Caco-2 (cell line): ENCODE data around the gene COL27A1. TPM values are rescaled to one million over a fixed set of nuclear protein-coding genes. Genes with fewer than 3 reads are reported as not detected.
"Not testable (repeated sequence)": the region's sequence is repeated elsewhere in the genome, so short reads cannot be mapped to it uniquely, and the experiment has no call there.

Source experiments
- BruUV-seq: library from RNA; stranded (reverse); fragments of 400-500 nt; replicated peaks from 2 replicates; lab custom pipeline; 2021; lab: Mats Ljungman, UMichigan
- CTCF ChIA-PET: fragments of 300-600 bp; sonication (Branson Sonifier 250); formaldehyde crosslinking; loops from one replicate; lab custom pipeline; 2022; ENCODE audit warnings: antibody characterized with exemption; lab: Charles Lee
- POLR2A ChIA-PET: fragments of 300-600 bp; sonication (Branson Sonifier 250); formaldehyde crosslinking; loops from one replicate; lab custom pipeline; 2022; ENCODE audit warnings: antibody characterized with exemption; lab: Charles Lee
- DNase-seq, 2 experiments: peaks; one replicate each; pipeline versions ENCODE4 v3.0.0 to v3.0.0-alpha.2; 2020 to 2022
- H3K27me3 ChIP-seq: replicated peaks from 2 replicates; pipeline ENCODE4 v1.6.0; 2011; ENCODE audit warnings: low read length; ENCODE audit not compliant: control insufficient read depth, insufficient read depth
- H3K36me3 ChIP-seq: 2 replicates; pipeline ENCODE4 v1.5.1; 2011; ENCODE audit warnings: low read length; ENCODE audit not compliant: control insufficient read depth, insufficient read depth
- H3K4me1 ChIP-seq: fragments of 250-450 bp; sonication (Bioruptor Pico); 2 replicates; pipeline ENCODE4 v1.5.1; 2020; ENCODE audit warnings: mild to moderate bottlenecking
- H3K4me3 ChIP-seq: 2 replicates; pipeline ENCODE4 v1.5.1; 2011; ENCODE audit warnings: low read depth, mild to moderate bottlenecking, control low read depth, low read length
- H3K9me3 ChIP-seq: fragments of 250-450 bp; sonication (Bioruptor Pico); 2 replicates; pipeline ENCODE4 v1.5.1; 2020; ENCODE audit warnings: mild to moderate bottlenecking, moderate library complexity
- H3K27ac Mint-ChIP-seq: one replicate; pipeline ENCODE4 v1.8.0; 2022; ENCODE audit warnings: mixed read lengths; ENCODE audit not compliant: unreplicated experiment
- H3K27me3 Mint-ChIP-seq: one replicate; pipeline ENCODE4 v1.8.0; 2022; ENCODE audit warnings: mixed read lengths; ENCODE audit not compliant: insufficient read depth, unreplicated experiment
- H3K36me3 Mint-ChIP-seq: one replicate; pipeline ENCODE4 v1.8.0; 2022; ENCODE audit warnings: mild to moderate bottlenecking, mixed read lengths; ENCODE audit not compliant: insufficient read depth, unreplicated experiment
- H3K4me1 Mint-ChIP-seq: one replicate; pipeline ENCODE4 v1.8.0; 2022; ENCODE audit warnings: low read depth, mixed read lengths; ENCODE audit not compliant: unreplicated experiment
- H3K4me3 Mint-ChIP-seq: one replicate; pipeline ENCODE4 v1.8.0; 2022; ENCODE audit warnings: mild to moderate bottlenecking, moderate library complexity, mixed read lengths; ENCODE audit not compliant: unreplicated experiment
- H3K9me3 Mint-ChIP-seq: one replicate; pipeline ENCODE4 v1.8.0; 2022; ENCODE audit warnings: mixed read lengths; ENCODE audit not compliant: unreplicated experiment
- intact Hi-C: fragments of 100-400 bp; cut with micrococcal nuclease; formaldehyde crosslinking; loops from one replicate; pipeline ENCODE4 v1.10.0; 2022; ENCODE audit not compliant: unreplicated experiment
- total RNA-seq: library from RNA; stranded (reverse); gene quantifications from 2 replicates; pipeline ENCODE4 v1.2.3, GENCODE V29; 2022
- TF ChIP-seq, protein P1 (sequence below), 2 experiments: fragments of 200-600 bp in 1 of 2; IDR thresholded peaks; 1 replicate in 1 of 2; 2 replicates in 1 of 2; pipeline versions ENCODE4 v1.5.1 to v1.8.0; 2011 to 2022; ENCODE audit warnings: antibody characterized with exemption in 1 of 2, control low read depth in 1 of 2, inconsistent platforms in 1 of 2, low read depth in 1 of 2, low read length in 1 of 2, mild to moderate bottlenecking in 1 of 2, moderate library complexity in 1 of 2; ENCODE audit not compliant: insufficient read depth in 1 of 2, severe bottlenecking in 1 of 2, unreplicated experiment in 1 of 2

COL27A1 gene
- total RNA-seq, 1 experiment from 2014 or later = 31.1 TPM

DNA sequence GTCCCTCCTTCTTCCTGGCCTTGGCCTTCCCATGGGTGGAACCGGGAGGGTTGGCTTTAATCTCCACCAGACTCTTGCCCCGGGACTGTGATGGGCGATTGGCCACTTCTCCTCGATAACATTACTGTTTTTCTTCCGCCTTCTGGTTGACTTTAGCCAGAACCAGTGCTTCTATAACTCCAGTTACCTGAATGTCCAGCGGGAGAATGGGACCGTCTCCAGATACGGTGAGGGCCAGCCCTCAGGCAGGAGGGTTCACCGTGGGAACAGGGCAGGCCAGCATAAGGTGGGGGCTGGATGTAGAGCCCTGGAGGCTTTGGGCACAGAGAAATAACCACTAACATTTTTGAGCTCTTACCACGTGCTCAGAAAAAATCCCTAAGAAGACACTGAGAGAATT lies 175.3 kb downstream of the COL27A1 start:
- H3K27ac Mint-ChIP-seq = peak overlapping the region; percentile 39
- BruUV-seq = TSS peak; percentile 59
- Histone ChIP-seq H3K4me1 (peaks cover 23% of the 10 kb centered on the region), H3K4me3 (no peak overlapping the region), H3K27me3 (no peaks in the 10 kb centered on the region), H3K36me3 (no peaks in the 10 kb centered on the region), H3K9me3 (peaks cover 4% of the 10 kb centered on the region; the same call in 1 of the 2 replicates)
- TF ChIP-seq, protein P1, sequence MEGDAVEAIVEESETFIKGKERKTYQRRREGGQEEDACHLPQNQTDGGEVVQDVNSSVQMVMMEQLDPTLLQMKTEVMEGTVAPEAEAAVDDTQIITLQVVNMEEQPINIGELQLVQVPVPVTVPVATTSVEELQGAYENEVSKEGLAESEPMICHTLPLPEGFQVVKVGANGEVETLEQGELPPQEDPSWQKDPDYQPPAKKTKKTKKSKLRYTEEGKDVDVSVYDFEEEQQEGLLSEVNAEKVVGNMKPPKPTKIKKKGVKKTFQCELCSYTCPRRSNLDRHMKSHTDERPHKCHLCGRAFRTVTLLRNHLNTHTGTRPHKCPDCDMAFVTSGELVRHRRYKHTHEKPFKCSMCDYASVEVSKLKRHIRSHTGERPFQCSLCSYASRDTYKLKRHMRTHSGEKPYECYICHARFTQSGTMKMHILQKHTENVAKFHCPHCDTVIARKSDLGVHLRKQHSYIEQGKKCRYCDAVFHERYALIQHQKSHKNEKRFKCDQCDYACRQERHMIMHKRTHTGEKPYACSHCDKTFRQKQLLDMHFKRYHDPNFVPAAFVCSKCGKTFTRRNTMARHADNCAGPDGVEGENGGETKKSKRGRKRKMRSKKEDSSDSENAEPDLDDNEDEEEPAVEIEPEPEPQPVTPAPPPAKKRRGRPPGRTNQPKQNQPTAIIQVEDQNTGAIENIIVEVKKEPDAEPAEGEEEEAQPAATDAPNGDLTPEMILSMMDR (IDR thresholded peaks at IDR 0.05; ENCODE audit: insufficient read depth in 1 of 2, low read depth in 1 of 2, low read length in 1 of 2, severe bottlenecking in 1 of 2, unreplicated experiment in 1 of 2) = no peak
- DNase-seq = no peak
- no peaks in the 10 kb centered on the region for H3K27me3 Mint-ChIP-seq
- intact Hi-C loops = no loop called here
- H3K36me3 Mint-ChIP-seq = peaks cover 14% of the 10 kb centered on the region
- no peak overlapping the region for H3K4me3 Mint-ChIP-seq
- no peaks in the 10 kb centered on the region for H3K9me3 Mint-ChIP-seq
- H3K4me1 Mint-ChIP-seq = peaks cover 6% of the 10 kb centered on the region
- ChIA-PET CTCF (no interaction called here), POLR2A (no interaction called here)

DNA sequence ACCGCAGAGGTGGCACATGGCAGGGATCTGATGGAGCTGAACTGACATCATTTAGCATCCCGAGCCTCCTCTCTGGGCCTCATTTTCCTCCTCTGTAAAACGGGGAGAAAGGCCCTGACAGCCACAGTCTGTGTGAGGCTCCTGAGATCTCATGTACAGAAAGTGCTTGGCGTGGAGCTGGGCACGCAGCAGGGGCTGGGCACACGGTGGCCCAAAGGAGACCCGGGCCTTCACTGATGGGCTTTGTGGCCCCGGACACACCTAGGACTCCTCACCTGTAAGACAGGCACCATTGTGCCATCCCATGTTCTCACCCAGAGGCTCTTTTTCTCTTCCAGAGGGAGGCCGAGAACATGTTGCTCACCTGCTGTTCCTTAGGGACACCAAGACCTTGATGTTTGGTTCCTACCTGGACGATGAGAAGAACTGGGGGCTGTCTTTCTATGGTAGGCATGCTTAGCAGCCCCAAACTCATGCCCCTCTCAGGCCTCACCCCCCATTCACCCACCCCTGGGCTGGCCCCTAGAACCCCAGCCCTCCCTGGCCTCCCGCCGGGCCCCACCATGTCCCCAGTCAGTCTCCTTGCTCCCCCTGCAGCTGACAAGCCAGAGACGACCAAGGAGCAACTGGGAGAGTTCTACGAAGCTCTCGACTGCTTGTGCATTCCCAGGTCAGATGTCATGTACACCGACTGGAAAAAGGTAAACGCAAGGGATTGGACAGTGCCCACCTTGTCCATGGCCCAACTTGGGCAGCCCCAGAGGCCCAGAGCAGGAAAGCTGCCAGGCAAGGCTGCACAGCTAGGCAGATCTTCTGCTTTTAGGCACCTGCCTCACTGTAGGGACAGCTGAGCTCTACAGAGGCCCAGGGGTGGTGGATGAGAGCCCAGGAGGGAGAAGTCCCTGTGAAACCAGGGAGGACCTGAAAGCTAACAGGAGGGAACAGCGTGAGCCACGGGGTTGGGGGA lies 176.2 kb downstream of the COL27A1 start:
- H3K27me3 Mint-ChIP-seq, H3K9me3 Mint-ChIP-seq, intact Hi-C loops, POLR2A ChIA-PET, H3K4me3 Mint-ChIP-seq, BruUV-seq, H3K4me3 ChIP-seq, H3K4me1 Mint-ChIP-seq, H3K36me3 ChIP-seq, CTCF ChIA-PET, H3K27me3 ChIP-seq, H3K9me3 ChIP-seq, DNase-seq: not testable (repeated sequence)
- peaks cover 23% of the 10 kb centered on the region for H3K4me1 ChIP-seq
- Mint-ChIP-seq H3K27ac (peak overlapping the region; percentile 39), H3K36me3 (peaks cover 14% of the 10 kb centered on the region)

DNA sequence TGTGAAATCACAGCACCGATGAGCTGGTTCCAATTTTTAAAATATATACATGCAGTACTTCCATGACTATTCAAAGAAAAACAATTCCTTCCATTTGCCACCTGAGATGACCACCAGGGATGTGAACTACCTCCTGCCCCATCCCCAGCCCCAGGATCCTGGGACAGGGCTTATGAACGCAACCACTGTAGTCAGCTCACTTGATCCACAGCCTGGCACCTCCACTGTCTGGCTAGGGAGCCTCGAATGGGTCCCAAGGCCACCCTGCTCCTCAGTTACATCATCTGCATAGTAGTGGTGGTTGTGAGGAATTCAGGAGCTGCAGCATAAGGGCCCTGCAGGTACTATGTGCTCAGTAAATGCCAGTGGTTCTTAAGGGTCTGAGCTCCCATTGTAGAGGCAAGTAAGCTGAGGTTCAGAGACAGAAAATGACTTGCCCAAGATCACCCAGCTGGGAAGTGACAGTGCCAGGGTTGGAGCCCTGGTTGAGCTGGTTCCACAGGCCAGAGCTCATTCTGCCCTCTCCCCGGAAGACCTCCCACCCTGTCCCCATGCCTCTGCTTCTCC lies 177.2 kb downstream of the COL27A1 start:
- H3K36me3 ChIP-seq, H3K27me3 Mint-ChIP-seq, H3K27ac Mint-ChIP-seq, H3K9me3 ChIP-seq, H3K4me3 ChIP-seq, intact Hi-C loops, H3K4me1 Mint-ChIP-seq, H3K9me3 Mint-ChIP-seq, CTCF ChIA-PET, H3K4me3 Mint-ChIP-seq, POLR2A ChIA-PET, H3K27me3 ChIP-seq, DNase-seq: not testable (repeated sequence)
- peaks cover 19% of the 10 kb centered on the region for H3K36me3 Mint-ChIP-seq
- peaks cover 22% of the 10 kb centered on the region for H3K4me1 ChIP-seq
- TSS peak; percentile 2 for BruUV-seq

DNA sequence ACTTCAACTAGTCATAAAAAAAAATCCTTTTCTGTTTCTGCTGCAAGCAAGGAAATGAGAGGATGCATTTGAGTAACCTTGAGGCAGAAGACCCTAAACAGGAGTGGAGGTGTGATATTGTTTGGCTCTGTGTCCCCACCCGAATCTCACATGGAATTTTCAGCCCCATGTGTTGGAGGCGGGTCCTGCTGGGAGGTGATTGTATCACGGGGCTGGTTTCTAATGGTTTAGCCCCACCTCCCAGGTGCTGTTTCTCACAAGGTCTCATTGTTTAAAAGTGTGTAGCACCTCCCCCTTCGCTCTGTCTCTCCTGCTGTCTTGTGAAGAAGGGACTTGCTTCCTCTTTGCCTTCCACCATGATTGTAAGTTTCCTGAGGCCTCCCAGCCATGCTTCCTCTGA lies 178.4 kb downstream of the COL27A1 start:
- not testable (repeated sequence) for H3K9me3 Mint-ChIP-seq

More for the DNA sequence above, 178.4 kb downstream of the COL27A1 start:
- H3K27ac Mint-ChIP-seq, BruUV-seq, CTCF ChIA-PET, H3K4me1 Mint-ChIP-seq, H3K4me3 Mint-ChIP-seq, H3K4me3 ChIP-seq, intact Hi-C loops, H3K9me3 ChIP-seq, DNase-seq, H3K27me3 Mint-ChIP-seq, H3K36me3 ChIP-seq, H3K27me3 ChIP-seq, POLR2A ChIA-PET: not testable (repeated sequence)
- H3K36me3 Mint-ChIP-seq = peaks cover 19% of the 10 kb centered on the region
- H3K4me1 ChIP-seq = peaks cover 18% of the 10 kb centered on the region
